Pons (tissue), 1 donor: Measurements from ENCODE around the gene PON1.

Experiments used
- DNase-seq: peaks from one replicate; pipeline ENCODE4 v3.0.0-alpha.2; 2016; ENCODE audit warnings: low spot score

The PON1 gene

DNA sequence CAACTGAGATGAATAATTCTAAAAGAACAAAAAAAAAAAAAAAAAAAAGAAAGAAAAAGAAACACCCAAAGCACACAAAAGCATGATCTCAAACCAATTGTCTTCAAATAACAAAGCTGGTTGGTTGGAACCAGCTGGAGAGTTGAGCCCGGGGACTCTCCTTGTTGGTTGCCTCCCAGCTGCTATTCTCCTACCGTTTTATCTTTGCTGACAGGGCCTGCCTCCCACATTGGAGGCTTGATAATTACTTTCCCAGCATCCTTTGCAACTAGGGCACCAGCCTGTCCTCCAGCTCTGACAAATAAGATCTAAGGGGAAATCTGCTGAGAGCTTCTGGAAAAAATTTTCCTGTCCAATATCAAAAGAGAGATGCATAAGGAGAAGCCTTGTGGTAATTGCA lies 6.8 kb downstream of the PON1 start:
- DNase-seq: no peak

DNA sequence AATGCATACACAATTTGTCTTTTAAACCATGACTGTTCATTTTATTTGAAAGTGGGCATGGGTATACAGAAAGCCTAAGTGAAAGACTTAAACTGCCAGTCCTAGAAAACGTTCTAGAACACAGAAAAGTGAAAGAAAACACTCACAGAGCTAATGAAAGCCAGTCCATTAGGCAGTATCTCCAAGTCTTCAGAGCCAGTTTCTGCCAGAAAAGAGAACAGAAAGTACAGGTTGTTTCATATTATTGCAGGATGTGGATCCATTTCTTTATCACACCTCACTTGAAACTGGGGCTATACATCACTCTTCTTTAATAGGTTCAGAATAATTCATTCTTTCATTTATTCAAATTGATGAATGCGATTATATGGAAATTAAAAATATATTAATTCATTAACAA lies 7.7 kb downstream of the PON1 start:
- DNase-seq: no peak

DNA sequence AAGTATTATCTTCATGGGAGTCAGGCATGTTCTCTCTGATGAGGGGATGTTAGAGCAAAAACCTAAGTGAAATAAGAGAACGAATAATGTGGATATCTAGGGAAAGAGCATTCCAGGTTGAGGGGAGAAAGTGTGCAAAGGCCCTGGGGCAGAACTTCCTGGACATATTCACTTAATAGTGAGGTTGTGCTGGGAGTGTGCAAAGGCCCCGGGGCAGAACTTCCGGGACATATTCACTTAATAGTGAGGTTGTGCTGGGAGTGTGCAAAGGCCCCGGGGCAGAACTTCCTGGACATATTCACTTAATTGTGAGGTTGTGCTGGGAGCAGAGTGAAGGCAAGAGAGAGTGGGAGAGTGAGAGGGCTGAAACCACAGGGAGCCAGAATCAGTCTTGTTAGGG lies 11.8 kb downstream of the PON1 start:
- no peak for DNase-seq

DNA sequence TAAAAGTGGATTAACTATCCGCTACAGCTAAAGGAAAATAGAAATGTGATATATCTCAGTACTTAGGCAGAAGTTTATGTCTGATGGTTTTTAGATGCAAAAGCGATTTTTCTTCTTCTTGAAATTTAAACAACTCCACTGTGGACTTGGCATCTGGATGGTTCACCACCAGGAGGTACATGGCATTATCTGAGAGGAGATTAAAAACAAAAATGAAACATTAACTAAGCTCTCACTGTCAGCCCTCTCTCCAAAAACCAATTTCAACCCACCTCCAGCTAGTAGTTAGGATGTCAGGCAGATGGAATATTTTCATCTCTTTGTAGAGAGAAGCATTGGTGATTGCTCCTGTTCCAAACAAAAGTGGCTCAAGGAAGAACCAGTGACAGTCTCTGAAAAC lies 12.9 kb downstream of the PON1 start:
- no peak for DNase-seq

DNA sequence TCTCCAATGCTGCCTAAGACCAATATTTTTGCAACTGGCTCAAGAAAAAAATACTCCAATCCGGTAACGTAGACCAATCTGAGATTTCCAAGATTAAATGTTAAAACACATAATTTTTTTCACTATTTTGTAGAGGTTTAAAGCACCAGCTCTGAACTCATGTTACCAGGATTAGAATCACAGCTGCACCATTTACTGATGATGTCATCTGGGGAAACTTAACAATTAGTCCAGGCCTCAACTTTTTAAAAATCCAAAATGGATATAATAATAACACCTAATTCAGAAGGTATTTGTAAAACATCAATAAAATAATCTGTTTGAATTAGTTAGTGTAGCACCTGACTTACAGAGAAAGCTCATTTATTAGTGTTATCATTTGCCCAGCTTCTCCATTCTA lies 14.4 kb downstream of the PON1 start:
- no peak for DNase-seq

DNA sequence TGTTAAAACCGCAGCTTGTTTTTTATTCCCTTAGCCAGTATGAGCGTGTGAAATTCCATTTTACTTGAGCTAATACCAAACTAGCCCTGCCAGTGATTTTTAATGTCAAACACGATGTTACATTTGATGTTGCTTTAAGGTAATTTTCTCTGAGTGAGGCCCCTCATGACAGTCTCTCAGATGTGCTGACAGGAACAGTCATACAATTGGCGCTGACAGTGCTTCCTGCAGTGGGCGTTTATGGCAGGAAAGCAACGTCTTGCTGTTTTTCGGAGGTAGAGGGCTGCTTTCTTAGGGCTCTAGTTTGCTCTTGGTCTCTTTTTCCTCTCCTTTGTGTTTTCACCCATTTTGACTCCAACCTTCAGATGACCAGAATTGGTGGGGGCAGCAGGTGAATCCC lies 19.3 kb downstream of the PON1 start:
- no peak for DNase-seq

DNA sequence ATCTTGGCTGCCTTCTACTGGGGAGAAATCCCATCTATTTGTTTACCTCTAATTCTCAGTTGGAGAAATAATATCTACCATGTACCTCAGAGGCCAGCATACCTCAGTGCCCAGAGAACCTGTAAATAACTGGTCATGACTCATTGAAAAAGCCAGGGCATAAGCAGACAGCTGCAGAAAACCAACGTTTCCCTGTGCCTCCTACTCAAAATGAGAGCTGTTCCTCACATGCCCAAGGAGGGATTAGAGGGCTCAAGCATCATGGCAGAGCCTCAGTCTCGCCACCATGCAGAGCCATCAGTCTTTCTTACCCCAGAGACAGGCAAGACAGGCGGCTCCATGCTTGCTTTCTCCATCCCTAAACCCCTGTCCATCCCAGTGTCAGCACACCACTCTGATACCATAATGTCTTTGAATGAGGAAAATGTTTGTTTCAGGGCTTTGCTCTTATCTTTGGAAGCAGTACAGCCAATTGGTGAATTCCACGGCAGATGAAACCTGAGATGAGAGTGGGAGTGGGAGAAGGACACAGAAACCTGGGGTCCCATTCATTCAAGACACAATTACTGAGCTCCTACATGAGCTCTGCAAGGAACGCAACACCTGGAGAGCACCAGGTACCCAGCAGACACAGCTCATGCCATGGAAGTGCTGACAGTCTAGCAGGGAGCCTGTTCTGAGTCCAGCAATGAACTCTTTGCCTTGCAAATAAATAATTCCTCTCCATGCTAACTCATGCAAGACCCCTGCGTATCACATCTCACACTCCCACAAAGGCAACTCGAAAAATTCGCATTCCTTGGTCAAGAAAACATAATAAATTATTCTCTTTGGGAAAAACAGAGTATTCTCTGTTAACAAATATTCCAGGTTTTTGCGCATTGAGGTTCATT lies 21.1 kb downstream of the PON1 start:
- no peak for DNase-seq

DNA sequence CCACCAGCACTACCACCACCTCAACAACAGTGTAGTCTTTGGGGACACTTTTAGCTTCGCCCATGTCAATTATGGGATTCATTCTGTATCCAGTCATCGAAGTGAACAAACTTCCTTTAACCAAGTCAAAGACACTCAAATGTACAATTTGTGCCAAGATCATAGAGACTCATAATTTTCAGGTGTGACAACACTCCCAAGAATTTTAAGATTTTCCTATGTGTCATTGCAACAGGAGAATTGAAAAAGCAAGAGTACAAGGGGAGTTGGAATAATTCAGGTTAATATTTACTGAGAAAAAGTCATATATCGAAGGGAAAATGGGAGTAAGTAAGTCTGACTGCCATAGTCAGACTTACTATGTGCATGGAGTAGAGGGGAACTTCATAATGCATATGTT lies 26.2 kb downstream of the PON1 start:
- no peak for DNase-seq

DNA sequence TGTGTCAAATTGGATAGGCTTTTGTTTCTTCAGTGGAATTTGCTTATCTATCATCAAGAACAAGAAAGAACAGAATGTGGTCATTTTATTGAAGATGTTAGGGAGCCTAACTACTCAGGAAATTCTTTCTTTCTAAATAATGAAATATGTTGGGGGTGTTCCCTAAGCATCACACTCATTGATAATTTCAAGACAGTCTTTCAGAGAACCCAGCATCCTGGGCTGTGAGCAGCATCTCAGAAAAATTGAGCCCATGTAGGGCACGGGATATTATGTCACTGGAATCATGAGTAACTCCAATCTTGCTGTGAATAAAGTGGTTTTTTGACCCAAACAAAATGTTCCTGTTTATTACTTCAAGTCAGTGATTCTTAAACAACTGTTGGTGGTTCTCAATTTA lies 27.3 kb downstream of the PON1 start:
- no peak for DNase-seq

DNA sequence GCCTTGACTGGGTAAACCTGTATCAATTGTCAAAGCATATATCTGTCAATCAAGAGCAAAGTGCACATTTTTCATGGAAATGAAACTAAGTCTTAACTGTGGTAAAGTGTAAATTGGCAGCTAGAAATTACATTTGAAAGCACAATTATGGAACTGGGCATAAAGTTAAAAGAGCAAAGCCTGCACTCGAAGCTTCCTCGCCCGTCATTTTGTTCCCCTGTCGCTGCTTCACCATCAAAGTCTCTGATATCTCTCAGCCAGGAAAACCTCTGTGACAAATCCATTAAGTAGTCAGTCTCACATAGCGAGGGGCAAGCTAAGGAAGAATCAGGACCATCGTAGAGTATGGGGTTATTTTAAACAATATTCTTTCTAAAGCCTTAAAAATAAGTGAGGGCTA lies 27.9 kb downstream of the PON1 start:
- DNase-seq: no peak

DNA sequence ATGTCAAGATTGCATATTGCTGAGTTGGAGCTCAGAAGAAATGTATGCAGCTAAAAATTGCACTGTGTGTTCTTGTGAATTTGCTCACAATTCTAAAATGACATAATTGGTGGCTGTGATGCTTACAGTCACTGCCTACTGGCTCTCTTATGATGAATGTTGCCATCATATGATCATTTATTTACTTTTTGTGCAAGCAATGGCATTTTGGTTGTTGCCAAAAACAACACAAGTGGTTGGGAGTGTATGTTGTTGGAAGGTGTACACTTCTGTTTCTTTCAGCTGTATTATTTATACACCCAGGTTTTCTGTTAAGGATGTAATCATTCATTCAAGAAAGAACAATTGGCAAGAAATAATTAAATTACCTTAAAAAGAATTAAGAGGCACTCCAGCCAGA lies 28.9 kb downstream of the PON1 start:
- DNase-seq: no peak

DNA sequence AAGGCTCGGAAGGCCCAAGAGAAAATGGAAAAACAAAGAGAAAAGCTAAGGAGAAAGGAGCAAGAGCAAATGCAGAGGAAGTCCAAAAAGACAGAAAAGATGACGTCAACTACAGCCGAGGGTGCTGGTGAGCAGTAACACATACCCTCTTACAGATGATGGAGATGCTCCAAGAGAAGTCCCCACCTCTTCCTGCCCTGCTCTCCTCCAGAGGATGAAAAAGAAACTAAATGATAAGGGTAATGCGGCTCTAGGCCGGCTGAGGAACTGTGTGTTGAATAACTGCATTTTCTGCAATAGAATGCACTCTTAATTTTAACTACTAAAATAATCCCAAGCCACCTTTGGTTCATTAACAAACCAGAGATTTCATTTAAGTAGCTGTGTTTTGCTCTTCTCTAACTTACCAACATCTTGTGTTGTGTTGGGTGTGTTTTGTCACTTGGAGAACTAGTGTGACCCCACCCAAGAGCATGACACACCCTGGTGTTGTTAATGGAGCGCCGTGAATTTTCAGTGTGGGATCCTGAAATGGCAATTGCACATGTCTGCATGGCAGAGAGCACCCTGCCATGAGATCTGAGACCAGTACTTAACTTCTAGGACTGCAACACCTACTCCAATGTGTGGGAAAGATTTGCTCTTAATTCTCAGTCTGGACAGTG lies 34.0 kb downstream of the PON1 start:
- DNase-seq: no peak

DNA sequence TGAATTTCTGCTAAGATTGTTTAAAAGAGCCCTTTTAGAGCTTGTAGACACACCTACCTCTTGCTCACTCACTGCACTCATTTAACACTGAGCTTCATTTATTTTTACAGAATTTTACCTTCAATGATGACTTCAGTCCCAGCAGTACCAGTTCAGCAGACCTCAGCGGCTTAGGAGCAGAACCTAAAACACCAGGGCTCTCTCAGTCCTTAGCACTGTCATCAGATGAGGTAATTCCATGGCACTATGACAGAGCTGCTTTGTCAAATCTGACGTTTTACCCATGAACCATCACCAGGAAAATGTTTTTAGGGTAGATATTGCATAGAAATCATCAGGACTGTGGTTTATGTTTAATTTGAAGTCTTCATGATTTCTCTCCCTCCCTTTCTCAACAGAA lies 38.2 kb downstream of the PON1 start:
- no peak for DNase-seq

DNA sequence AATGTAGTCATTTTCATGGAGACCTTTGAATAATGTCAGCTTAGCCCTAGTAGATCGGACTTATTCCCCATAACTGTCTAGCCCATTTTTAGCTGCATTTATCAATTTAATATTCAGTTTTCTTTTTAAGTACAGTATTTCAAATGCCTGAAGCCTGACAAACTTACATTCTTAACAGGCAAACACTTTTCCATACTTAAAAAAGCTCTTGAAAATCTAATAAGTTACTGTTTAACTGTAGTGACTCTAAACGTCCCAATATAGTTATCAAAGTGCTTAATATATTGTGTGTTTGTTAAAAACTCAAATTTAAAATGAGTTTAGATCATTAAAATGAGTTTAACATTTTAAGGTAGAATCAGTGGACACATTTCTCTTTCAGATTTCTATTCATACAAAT lies 44.9 kb downstream of the PON1 start:
- no peak for DNase-seq

DNA sequence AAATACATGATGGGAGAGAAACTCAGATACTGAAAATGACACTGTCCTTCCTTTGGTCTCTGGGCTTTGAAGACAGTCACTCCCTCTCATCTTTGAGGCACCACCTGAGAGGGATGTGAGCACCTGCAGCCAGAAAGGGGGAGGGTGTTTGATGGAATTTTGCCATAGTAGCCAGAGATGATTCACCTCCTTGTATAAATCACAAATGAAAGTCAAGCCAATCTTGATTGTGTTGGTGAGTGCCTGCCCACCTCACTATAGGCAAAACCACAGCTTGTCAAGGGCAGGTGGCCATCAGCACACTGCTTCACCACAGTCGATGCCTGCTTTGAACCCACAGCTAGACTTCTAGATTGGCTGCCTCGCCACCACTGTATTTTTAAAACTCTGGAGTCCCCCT lies 48.2 kb downstream of the PON1 start:
- no peak for DNase-seq

DNA sequence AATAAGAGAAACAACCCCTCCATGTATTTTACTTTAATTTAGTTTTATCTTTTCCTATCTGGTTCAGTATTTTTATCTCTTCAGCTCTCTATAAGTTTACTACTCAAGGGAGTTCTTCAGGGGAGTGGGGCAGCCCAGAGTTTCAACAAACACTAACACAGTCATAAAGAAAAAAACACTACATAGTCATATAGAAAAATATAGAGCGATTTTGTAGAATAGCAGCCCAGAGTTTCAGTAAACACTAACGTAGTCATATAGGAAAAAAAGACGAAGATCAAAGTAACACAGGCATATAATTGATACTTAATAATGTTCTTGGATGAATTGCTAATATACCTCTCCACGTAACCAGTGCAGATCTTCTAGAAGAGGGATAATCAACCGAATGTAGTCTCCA lies 54.7 kb downstream of the PON1 start:
- DNase-seq: no peak

DNA sequence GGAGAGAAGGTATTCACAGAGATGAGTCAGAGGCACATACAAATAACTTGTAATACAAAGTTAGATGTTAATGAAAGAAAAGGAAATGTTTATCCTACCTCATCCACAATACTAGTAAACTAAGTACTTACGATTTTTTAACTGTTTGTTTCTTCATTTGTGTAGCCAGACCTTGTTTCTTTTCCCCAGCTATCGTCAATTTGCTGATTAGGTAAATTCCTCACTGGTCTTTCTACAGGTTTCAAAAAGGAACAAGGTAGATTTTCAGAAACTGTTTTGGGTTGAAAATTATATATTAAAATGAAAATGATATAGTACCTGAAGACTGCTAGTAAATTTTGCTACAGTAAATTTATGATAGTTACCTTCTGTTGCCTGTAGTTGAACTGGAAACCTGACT lies 56.6 kb downstream of the PON1 start:
- no peak for DNase-seq

DNA sequence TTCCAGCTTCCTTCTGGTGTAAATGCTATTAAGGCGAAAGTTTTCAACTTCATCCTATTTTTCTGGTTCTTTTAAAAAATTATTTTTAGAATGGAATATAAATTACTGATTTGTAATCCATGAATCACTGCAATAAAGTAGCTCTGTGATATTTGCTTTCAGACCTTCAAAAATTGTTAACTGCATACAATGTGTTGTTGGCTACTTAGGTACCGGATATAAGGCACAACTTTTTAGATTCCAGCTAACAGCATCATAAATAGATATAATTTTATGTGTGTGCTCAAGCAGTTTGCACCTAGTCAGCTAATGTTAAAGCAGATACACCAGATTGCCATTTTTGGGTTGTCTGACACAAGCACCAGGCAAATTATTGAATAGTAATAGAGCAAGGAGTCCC lies 58.7 kb downstream of the PON1 start:
- no peak for DNase-seq

DNA sequence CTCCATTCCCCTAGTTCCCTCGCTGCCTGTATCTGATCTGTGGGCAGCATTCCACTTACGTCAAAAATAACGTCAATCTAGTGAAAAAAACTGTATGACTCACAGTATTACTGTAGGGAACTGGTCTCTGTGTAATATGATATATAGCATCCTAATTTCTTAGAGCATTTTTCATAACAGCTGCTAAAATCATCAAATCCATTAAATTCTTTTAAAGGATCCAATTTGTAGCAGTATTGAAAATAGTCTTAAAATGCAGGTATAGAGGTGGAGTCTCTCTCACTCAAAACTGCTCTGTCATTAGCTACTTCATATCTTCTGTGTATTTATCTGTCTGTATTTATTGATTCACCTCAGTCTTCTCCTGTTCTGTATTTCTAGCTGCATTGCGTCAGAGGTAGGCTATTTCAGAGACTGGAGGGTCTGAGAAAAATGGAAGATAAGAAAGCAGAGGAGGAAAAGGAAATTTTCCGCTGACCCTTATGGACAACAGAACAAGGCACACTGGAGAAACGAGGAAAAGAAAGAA lies 59.9 kb downstream of the PON1 start:
- no peak for DNase-seq

DNA sequence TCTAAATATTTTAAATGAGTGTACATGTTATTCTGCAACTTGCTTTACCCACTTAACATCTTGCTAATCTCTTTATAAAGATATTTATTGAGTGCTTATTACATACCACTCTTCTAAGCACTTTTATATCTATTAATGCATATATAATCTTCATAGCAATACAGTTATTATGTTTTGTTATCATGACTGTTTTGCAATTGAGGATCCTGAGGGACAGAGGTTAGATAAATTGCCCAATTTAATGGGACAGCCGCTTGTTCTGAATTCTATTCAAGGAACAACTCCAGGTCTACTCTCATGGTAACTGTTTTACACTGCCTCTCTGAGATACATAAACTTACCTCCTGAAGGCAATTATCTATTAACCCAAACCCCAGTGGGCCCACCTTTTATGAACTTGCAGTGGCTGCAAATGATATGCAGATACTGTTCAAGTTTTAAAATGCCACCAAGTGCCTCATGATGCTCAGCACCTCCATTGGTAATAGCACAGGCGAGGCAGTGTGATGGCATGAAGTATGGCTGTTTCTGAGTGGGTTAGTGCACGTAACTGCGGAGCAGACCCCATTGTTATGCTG lies 60.5 kb downstream of the PON1 start:
- DNase-seq: no peak

DNA sequence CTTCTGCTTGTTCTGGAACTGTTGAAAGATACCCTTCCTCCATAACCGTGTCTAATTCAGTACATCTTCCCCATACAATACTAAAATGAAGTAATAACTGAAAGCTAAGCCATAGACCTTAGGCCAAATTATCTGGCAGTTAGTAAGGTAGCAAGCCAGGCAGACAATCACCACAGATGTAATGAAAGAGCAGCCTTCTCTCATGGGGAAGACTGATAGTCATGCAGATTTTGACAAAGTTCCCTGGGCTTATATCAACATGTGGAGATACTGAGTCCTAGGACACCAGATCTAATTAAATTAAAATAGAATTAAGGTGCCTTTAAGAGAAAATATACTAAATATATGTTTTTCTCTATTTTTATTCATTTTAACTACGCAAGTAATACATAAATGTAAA lies 61.5 kb downstream of the PON1 start:
- DNase-seq: no peak

DNA sequence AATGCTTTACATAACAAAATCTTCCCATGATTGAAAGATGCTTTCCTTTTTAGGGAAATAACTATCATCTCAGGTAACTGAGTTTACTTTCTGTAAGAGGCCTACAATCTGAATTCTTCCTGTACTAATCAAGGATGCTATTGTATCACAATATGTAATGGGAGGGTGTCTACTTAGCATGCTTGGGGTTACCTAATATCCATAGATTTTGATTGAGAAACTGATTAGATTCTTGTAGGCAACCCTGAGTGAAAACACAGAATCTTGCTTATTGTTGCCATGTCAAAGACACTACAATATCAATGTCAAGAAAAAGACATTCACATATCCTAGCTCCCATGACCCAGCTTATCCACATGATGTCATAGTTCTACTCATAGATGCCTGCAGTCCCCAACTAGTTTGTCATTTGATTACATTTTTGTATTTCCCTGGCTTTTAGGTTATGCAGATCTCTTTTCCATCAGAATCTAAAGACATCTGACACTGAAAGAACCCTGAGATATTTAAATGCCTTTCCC lies 62.4 kb downstream of the PON1 start:
- DNase-seq: no peak

DNA sequence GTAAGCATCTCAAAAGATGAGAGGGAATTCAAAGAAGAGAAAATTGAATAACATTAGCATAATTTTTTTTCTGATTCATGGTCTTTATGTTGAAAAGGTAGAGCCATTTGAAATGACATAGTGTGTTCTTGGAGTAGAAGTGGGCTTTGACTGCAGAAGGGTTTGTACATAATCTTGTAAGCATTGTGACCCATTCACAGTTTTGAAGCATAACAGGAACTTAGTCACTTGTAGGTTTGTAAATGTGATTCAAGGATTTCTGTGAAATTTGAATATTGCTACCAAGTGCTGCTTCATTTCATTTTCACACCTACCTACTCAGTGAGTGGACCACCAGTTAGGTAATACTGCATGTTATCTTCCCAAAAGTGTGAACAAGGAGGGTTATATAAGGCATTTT lies 68.6 kb downstream of the PON1 start:
- DNase-seq: no peak
